Ovary (tissue), 9 donors: ENCODE results near the gene LSM14B. TPM values are rescaled to one million over a fixed set of nuclear protein-coding genes. Genes with fewer than 3 reads are reported as not detected.

Source experiments
- DNase-seq, 5 donors: peaks; one replicate each; pipeline ENCODE4 v3.0.0-alpha.2; 2019 to 2020
- H3K27ac ChIP-seq, 2 donors: fragments of 200-600 bp; one replicate each; pipeline versions ENCODE4 v1.5.1 to v1.8.0; 2019 to 2022
- H3K27me3 ChIP-seq: fragments of 200-600 bp; one replicate; pipeline ENCODE4 v1.8.0; 2022
- H3K36me3 ChIP-seq: fragments of 200-600 bp; sonication (generic); one replicate; pipeline ENCODE4 v1.5.1; 2019
- H3K4me1 ChIP-seq: one replicate; pipeline ENCODE4 v1.8.1; 2013; ENCODE audit warnings: mild to moderate bottlenecking, moderate library complexity; ENCODE audit not compliant: insufficient read depth
- H3K4me3 ChIP-seq: fragments of 200-600 bp; sonication (generic); one replicate; pipeline ENCODE4 v1.5.1; 2017
- H3K9me3 ChIP-seq, 2 donors: fragments of 200-600 bp in 1 of 2; sonication (generic) in 1 of 2; one replicate each; pipeline versions ENCODE4 v1.5.1 to v1.8.1; 2013 to 2019; ENCODE audit warnings: mild to moderate bottlenecking in 1 of 2, moderate library complexity in 1 of 2
- EP300 ChIP-seq: sonication (generic); formaldehyde crosslinking; IDR thresholded peaks from one replicate; pipeline ENCODE4 v1.6.1; 2017; ENCODE audit warnings: antibody characterized with exemption
- POLR2A ChIP-seq: fragments of 450-650 bp; IDR thresholded peaks from one replicate; pipeline ENCODE4 v1.6.1; 2017; ENCODE audit warnings: antibody characterized with exemption, mild to moderate bottlenecking, moderate library complexity
- WGBS, 3 donors: extraction: QIAGEN DNeasy Blood & Tissue Kit in 1 of 3; methylation state at CpG; one replicate each; pipeline versions ENCODE4 v1.1.5 to v1.1.7; 2013 to 2017; 5-methylcytosine and 5-hydroxymethylcytosine counted together
- intact Hi-C, 4 donors: fragments of 100-400 bp; cut with DNase I; formaldehyde crosslinking; loops; one replicate each; pipeline versions ENCODE4 v1.11.0 to v1.15.1; 2022 to 2023
- polyA plus RNA-seq, 2 donors: library from polyadenylated mRNA; stranded (reverse); fragments of 200-250 nt in 1 of 2; fragments of 350-450 nt in 1 of 2; fragmentation: Illumina TruSeq in 1 of 2; extraction: RNeasy Lipid Tissue Mini Kit (QIAGEN cat#74804) in 1 of 2; gene quantifications; one replicate each; pipeline ENCODE4 v1.2.3, GENCODE V29; 2013 to 2014
- total RNA-seq, 7 donors: library from RNA; depleted of rRNA in 2 of 7; stranded (reverse); fragments of >200 nt in 2 of 7; fragmentation: NEBNext Ultra II Directional in 3 of 7; extraction: Animal tissue kit (Norgen Biotek cat#: 25700) in 3 of 7; gene quantifications; one replicate each; pipeline versions ENCODE4 v1.1.0 to v1.2.4, GENCODE V29; 2016 to 2023
- TF ChIP-seq, protein P1 (sequence below), 3 donors: fragments of 450-650 bp in 2 of 3; fragments of 200-600 bp in 1 of 3; IDR thresholded peaks; one replicate each; pipeline versions ENCODE4 v1.5.1 to v1.8.0; 2016 to 2022; ENCODE audit warnings: antibody characterized with exemption in 3 of 3, mild to moderate bottlenecking in 1 of 3
- donor health status: DM: no; HTN: no; CAD: no; lungs with moderate emphysema.
- donor health status: DM: no; HTN: no; CAD: no.
- donor health status: Bipolar disorder and iron deficiency.
- donor health status: DM: yes; HTN: yes; CAD: no.
- donor health status: DM: no; HTN: no; CAD: no.
- donor health status: DM: yes; HTN: yes; CAD: no.

LSM14B gene
- total and polyA plus RNA-seq, 9 donors: 21.5 to 62.2 (median 55.5) TPM

GRCh38 chr20:62101078-62101477, 21.2 kb upstream of the LSM14B start:
- 92 to 93% (median 92%) methylated on average over 4 of the region's 4 CpGs for WGBS, 3 donors
- Histone ChIP-seq H3K27ac (no peak overlapping the region), H3K4me3 (no peak overlapping the region), H3K9me3 (peaks cover 0 to 6% of the 10 kb centered on the region in 2 donors), H3K27me3 (no peaks in the 10 kb centered on the region), H3K4me1 (no peaks in the 10 kb centered on the region), H3K36me3 (no peaks in the 10 kb centered on the region)
- intact Hi-C loops: no loop called here
- DNase-seq: no peak
- TF ChIP-seq EP300: no peak
- no peak for TF ChIP-seq POLR2A
- TF ChIP-seq, protein P1, sequence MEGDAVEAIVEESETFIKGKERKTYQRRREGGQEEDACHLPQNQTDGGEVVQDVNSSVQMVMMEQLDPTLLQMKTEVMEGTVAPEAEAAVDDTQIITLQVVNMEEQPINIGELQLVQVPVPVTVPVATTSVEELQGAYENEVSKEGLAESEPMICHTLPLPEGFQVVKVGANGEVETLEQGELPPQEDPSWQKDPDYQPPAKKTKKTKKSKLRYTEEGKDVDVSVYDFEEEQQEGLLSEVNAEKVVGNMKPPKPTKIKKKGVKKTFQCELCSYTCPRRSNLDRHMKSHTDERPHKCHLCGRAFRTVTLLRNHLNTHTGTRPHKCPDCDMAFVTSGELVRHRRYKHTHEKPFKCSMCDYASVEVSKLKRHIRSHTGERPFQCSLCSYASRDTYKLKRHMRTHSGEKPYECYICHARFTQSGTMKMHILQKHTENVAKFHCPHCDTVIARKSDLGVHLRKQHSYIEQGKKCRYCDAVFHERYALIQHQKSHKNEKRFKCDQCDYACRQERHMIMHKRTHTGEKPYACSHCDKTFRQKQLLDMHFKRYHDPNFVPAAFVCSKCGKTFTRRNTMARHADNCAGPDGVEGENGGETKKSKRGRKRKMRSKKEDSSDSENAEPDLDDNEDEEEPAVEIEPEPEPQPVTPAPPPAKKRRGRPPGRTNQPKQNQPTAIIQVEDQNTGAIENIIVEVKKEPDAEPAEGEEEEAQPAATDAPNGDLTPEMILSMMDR (IDR thresholded peaks at IDR 0.05): no peak

DNA sequence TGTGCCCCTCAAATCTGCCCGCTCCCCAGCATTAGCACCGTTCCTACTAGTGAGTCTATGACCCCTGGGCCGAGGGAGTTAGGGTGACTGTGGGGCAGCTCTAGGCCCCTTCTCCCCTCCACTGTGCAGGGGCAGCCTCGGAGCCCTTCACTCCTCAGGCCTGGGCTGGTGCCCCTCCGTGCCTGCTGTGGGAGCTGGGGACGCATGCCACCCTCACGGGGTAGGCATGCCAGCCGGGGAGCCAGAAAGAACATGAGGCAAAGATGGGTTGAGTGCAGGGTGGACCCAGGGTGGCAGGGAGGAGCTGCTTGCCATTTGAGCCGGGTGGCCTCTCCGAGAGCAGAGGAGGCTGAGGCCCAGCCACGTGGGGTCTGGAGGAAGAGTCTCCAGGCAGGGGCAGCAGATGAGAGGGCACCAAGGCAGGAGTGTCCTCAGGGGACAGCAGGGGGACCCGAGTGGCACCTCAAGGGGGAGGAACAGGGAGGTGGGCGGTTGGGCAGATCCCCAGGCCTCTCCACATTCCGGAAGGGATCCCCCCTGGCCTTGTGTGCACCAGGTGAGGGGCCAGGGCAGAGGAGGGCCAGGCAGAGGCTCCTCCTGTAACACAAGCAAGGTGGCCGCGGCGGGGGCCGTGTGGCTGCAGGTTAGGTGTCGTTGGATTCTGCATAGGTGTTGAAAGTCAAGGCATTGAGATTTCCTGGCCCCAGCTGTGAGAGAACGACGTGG, 18.6 kb upstream of the LSM14B start:
- H3K4me1 ChIP-seq: no peaks in the 10 kb centered on the region
- no peak overlapping the region for H3K27ac ChIP-seq
- H3K27me3 ChIP-seq: no peaks in the 10 kb centered on the region
- DNase-seq: no peak
- 70 to 76% (median 75%) methylated on average over 21 of the region's 21 CpGs for WGBS, 3 donors
- H3K9me3 ChIP-seq: peaks cover 0 to 12% of the 10 kb centered on the region in 2 donors
- no peaks in the 10 kb centered on the region for H3K36me3 ChIP-seq
- intact Hi-C loops: no loop called here
- H3K4me3 ChIP-seq: no peak overlapping the region
- TF ChIP-seq POLR2A: no peak
- TF ChIP-seq, protein P1 (IDR thresholded peaks at IDR 0.05): no peak
- TF ChIP-seq EP300: no peak

DNA sequence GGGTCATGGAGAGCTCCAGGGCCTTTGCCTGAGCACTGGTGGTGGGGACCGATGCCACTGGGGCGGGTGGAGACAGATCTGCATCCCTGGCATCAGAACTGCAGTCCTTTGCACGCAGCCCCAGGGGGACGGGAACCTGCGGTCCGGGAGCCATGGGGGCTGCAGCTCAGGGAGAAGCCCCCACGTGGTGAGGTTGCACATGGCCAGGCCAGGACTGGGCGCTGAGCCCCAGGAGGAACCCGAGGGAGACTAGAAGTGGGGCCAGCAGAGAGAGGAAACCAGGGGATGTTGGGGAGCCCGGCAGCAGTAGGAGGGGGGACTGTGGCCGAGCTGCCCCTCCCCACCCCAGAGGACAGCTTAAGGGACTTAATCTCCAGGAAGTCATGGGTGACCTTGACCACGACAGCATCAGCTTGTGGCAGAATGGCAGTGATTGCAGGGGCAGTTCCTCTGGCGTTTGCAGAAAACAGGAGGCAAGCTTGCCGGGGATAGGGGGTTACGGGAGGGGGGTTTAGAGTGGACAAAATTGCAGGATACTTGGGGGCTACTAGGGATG, 18.0 kb upstream of the LSM14B start:
- H3K36me3 ChIP-seq: no peaks in the 10 kb centered on the region
- H3K27ac ChIP-seq: no peak overlapping the region
- 20 to 23% (median 20%) methylated on average over 15 of the region's 15 CpGs for WGBS, 3 donors
- no peaks in the 10 kb centered on the region for H3K27me3 ChIP-seq
- H3K4me1 ChIP-seq: no peaks in the 10 kb centered on the region
- intact Hi-C loops: no loop called here
- H3K9me3 ChIP-seq: peaks cover 0 to 12% of the 10 kb centered on the region in 2 donors
- H3K4me3 ChIP-seq: no peak overlapping the region
- TF ChIP-seq EP300 (no peak), POLR2A (no peak)
- TF ChIP-seq, protein P1 (IDR thresholded peaks at IDR 0.05): no peak
- no peak for DNase-seq

GRCh38 chr20:62104791-62105345, 17.4 kb upstream of the LSM14B start:
- peaks cover 0 to 12% of the 10 kb centered on the region in 2 donors for H3K9me3 ChIP-seq

More at GRCh38 chr20:62104791-62105345, 17.4 kb upstream of the LSM14B start:
- no peak for DNase-seq
- no peak overlapping the region for H3K4me3 ChIP-seq
- no peaks in the 10 kb centered on the region for H3K36me3 ChIP-seq
- no peak overlapping the region for H3K27ac ChIP-seq
- no peaks in the 10 kb centered on the region for H3K4me1 ChIP-seq
- intact Hi-C loops: no loop called here
- TF ChIP-seq EP300: no peak
- TF ChIP-seq POLR2A: no peak
- TF ChIP-seq, protein P1 (IDR thresholded peaks at IDR 0.05): no peak
- 7 to 12% (median 8%) methylated on average over 7 of the region's 7 CpGs for WGBS, 3 donors
- H3K27me3 ChIP-seq: no peaks in the 10 kb centered on the region
